HepG2 (cell line): Measurements from ENCODE around the gene SMPD1. TPM values are rescaled to one million over a fixed set of nuclear protein-coding genes. Genes with fewer than 3 reads are reported as not detected.

ENCODE experiments used
- ARID4A ChIP-seq: sonication (generic); formaldehyde crosslinking; IDR thresholded peaks from 2 replicates; pipeline ENCODE4 v1.5.0; 2020; ENCODE audit warnings: mild to moderate bottlenecking, missing genetic modification reagents, borderline replicate concordance
- ARID5B ChIP-seq: IDR thresholded peaks from 2 replicates; pipeline ENCODE4 v1.4.0; 2020; ENCODE audit warnings: mild to moderate bottlenecking, missing genetic modification reagents
- ATRX ChIP-seq: sonication (generic); formaldehyde crosslinking; IDR thresholded peaks from 2 replicates; pipeline ENCODE4 v1.4.0; 2020; ENCODE audit warnings: missing genetic modification reagents, borderline replicate concordance
- IRF9 ChIP-seq: sonication (generic); formaldehyde crosslinking; IDR thresholded peaks from 2 replicates; pipeline ENCODE4 v1.8.0; 2022; ENCODE audit warnings: missing genetic modification reagents, mild to moderate bottlenecking, borderline replicate concordance
- NR1H2 ChIP-seq: sonication (generic); formaldehyde crosslinking; IDR thresholded peaks from 2 replicates; pipeline ENCODE4 v1.8.1; 2022; ENCODE audit warnings: low read depth, missing genetic modification reagents, borderline replicate concordance
- SMAD3 ChIP-seq: sonication (generic); formaldehyde crosslinking; IDR thresholded peaks from 2 replicates; pipeline ENCODE4 v1.4.0; 2020; ENCODE audit warnings: missing genetic modification reagents
- SNRNP70 ChIP-seq: fragments of 200-400 bp; formaldehyde crosslinking; IDR thresholded peaks from 2 replicates; pipeline ENCODE4 v1.6.1; 2017; ENCODE audit warnings: mild to moderate bottlenecking, low read depth, low read length, moderate library complexity
- ZBTB40 ChIP-seq, 2 experiments: fragments of 450-650 bp in 1 of 2; sonication (generic) in 1 of 2; formaldehyde crosslinking in 1 of 2; IDR thresholded peaks; 2 replicates each; pipeline versions ENCODE4 v1.6.1 to v1.8.0; 2016 to 2022; ENCODE audit warnings: antibody characterized with exemption in 1 of 2, mild to moderate bottlenecking in 1 of 2, missing genetic modification reagents in 1 of 2
- ZNF577 ChIP-seq: sonication (generic); formaldehyde crosslinking; IDR thresholded peaks from 2 replicates; pipeline ENCODE4 v1.4.0; 2020; ENCODE audit warnings: mild to moderate bottlenecking, low read depth, missing genetic modification reagents, borderline replicate concordance
- ZNF761 ChIP-seq: sonication (generic); formaldehyde crosslinking; conservative IDR thresholded peaks from 2 replicates; pipeline ENCODE4 v1.4.0; 2020; ENCODE audit warnings: mild to moderate bottlenecking, missing genetic modification reagents
- polyA plus RNA-seq, 8 experiments: library from polyadenylated mRNA; depleted of rRNA in 3 of 8; stranded (reverse) in 7 of 8; unstranded in 1 of 8; fragments of >200 nt; fragmentation: Illumina TruSeq in 4 of 8; extraction: Trizol in 4 of 8; gene quantifications; 2 replicates each; pipeline versions ENCODE4 v1.2.1 to v1.2.3, GENCODE V29; 2011 to 2016; ENCODE audit warnings: low read depth in 4 of 8, missing spikeins in 1 of 8, mixed read lengths in 1 of 8; ENCODE audit not compliant: insufficient read depth in 1 of 8
- total RNA-seq, 5 experiments: library from RNA; depleted of rRNA; stranded (reverse); fragments of >200 nt; fragmentation: Illumina TruSeq; extraction: Trizol; gene quantifications; 2 replicates each; pipeline ENCODE4 v1.2.3, GENCODE V29; 2016; ENCODE audit warnings: low read depth in 1 of 5

The SMPD1 gene
- total and polyA plus RNA-seq, 2 of the 13 experiments (the other 11 are each of a cell fraction or from before 2014, with no cell fraction given): 6.3 to 8.4 TPM

GRCh38 chr11:6402061-6402470 is 11.8 kb downstream of the SMPD1 start (continued):
- TF ChIP-seq ZBTB40 (IDR thresholded peaks at IDR 0.05) (no peak), ZBTB40 (CRISPR knock-in tag; IDR thresholded peaks at IDR 0.05) (no peak), ARID4A (no peak; the same call in 1 of the 2 replicates), ATRX (CRISPR knock-in tag) (no peak), IRF9 (CRISPR knock-in tag) (no peak), ZNF761 (CRISPR knock-in tag) (no peak), ZNF577 (CRISPR knock-in tag) (no peak), SNRNP70 (no peak), ARID5B (CRISPR knock-in tag) (peak; percentile 27; the same call in 1 of the 2 replicates), SMAD3 (no peak), NR1H2 (no peak)
